ENCODE measurements around the gene EGFL8.

EGFL8 gene

GRCh38 chr6:32167154-32167760 lies 2.9 kb downstream of the EGFL8 start:
- Histone ChIP-seq H3K27ac (peak overlapping the region; percentile 81), H3K4me3 (ENCODE audit: low read depth, low read length) (no peak overlapping the region), H3K36me3 (peaks cover 62% of the 10 kb centered on the region), H3K27me3 (ENCODE audit: insufficient read depth, low read depth, severe bottlenecking) (no peaks in the 10 kb centered on the region), H3K9me3 (ENCODE audit: severe bottlenecking) (no peaks in the 10 kb centered on the region)
- TF ChIP-seq, protein P1, sequence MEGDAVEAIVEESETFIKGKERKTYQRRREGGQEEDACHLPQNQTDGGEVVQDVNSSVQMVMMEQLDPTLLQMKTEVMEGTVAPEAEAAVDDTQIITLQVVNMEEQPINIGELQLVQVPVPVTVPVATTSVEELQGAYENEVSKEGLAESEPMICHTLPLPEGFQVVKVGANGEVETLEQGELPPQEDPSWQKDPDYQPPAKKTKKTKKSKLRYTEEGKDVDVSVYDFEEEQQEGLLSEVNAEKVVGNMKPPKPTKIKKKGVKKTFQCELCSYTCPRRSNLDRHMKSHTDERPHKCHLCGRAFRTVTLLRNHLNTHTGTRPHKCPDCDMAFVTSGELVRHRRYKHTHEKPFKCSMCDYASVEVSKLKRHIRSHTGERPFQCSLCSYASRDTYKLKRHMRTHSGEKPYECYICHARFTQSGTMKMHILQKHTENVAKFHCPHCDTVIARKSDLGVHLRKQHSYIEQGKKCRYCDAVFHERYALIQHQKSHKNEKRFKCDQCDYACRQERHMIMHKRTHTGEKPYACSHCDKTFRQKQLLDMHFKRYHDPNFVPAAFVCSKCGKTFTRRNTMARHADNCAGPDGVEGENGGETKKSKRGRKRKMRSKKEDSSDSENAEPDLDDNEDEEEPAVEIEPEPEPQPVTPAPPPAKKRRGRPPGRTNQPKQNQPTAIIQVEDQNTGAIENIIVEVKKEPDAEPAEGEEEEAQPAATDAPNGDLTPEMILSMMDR (IDR thresholded peaks at IDR 0.05; ENCODE audit: low read depth, low read length): no peak
- no peak for DNase-seq

DNA sequence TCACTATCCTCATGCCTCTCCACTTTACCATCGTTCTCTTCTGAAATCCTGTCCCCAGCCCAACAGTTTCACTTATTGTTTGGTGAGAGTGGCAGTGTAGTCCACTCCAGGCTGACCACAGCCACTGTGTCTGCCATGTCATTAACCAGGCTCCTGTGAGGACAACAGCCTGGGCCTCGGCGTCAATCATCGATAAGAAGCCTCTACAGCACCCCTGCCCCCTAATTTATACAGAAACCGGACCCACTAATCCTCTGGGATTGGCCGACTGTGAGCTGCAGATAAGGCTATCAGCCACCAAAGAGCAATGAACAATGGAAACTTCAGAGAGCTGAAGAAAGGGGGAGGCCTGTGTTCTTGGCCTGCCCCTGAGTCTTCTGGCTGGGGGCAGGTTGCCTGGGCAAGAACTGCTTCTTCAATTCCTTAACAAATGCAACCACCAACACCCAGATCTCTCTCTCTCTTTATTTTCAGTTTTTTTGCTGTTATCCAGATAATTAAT lies 3.4 kb downstream of the EGFL8 start:
- peaks cover 57% of the 10 kb centered on the region for H3K36me3 ChIP-seq
- H3K9me3 ChIP-seq (ENCODE audit: severe bottlenecking): no peaks in the 10 kb centered on the region
- H3K27ac ChIP-seq: peak overlapping the region; percentile 81
- H3K4me3 ChIP-seq (ENCODE audit: low read depth, low read length): no peak overlapping the region
- DNase-seq: peak; percentile 83
- TF ChIP-seq, protein P1 (IDR thresholded peaks at IDR 0.05; ENCODE audit: low read depth, low read length): no peak
- H3K27me3 ChIP-seq (ENCODE audit: insufficient read depth, low read depth, severe bottlenecking): no peaks in the 10 kb centered on the region

GRCh38 chr6:32168350-32168749 lies 4.0 kb downstream of the EGFL8 start:
- DNase-seq: no peak
- H3K4me3 ChIP-seq (ENCODE audit: low read depth, low read length): no peak overlapping the region
- no peaks in the 10 kb centered on the region for H3K9me3 ChIP-seq (ENCODE audit: severe bottlenecking)
- H3K36me3 ChIP-seq: peaks cover 57% of the 10 kb centered on the region
- H3K27ac ChIP-seq: peak overlapping the region; percentile 81
- H3K27me3 ChIP-seq (ENCODE audit: insufficient read depth, low read depth, severe bottlenecking): no peaks in the 10 kb centered on the region
- TF ChIP-seq, protein P1 (IDR thresholded peaks at IDR 0.05; ENCODE audit: low read depth, low read length): no peak

DNA sequence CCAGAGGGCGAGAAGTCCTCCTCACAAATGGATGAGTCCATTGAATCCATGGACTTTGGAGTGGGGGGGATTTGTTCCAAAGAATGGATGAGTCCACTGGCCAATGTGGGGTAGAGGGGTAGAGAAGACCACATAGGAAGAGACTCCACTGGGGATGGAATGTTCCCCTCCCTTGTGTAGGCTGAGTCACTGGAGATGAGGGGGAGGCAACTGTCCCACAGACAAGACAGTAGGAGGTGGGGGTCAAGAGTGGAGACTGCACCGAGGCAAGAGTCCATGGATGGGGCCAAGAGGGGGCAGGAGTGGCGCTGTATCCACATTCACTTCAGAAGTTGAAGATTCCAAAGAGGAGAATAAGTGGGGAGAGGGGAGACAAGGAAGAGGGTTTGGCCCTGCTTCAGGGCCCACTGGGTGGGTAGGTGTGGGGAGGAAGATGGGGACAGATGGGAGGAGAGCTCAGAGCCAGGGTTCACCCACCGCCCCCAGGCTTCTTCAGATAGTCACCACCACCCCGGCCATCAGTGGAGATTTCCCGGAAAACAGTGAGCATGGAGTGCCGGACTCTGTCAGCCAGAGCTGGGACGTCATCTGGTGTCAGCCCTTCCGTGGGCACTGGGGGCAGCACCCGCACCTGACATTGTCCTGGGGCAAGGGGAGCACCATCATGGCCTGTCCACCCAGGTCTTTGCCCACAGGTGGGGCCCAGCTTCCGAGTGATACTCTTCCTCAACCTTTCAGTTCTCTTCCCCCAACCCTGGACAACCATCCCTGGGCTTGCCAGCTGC lies 4.6 kb downstream of the EGFL8 start:
- H3K27ac ChIP-seq: peak overlapping the region; percentile 81
- H3K36me3 ChIP-seq: peaks cover 57% of the 10 kb centered on the region
- no peak for DNase-seq
- TF ChIP-seq, protein P1 (IDR thresholded peaks at IDR 0.05; ENCODE audit: low read depth, low read length): peak; percentile 35
- H3K4me3 ChIP-seq (ENCODE audit: low read depth, low read length): no peak overlapping the region
- no peaks in the 10 kb centered on the region for H3K27me3 ChIP-seq (ENCODE audit: insufficient read depth, low read depth, severe bottlenecking)
- no peaks in the 10 kb centered on the region for H3K9me3 ChIP-seq (ENCODE audit: severe bottlenecking)

DNA sequence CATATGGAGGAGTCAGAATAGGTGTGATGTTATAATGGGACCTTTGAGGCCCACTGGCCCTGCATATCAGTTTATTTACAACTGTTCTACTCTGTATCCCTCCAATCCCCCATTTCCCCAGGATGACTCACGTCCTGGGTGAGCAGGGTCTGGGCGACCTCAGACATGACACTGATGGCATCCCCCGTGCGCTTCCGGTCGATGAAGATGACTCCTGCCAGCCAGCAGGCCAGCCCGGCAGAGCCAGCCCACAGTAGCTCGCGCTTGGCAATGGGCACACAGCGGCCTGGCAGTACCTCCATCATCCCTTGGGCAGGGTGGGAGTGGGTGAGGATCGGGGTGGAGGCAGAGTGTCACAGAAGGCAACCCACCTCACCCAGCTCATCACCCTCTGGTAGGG lies 5.9 kb downstream of the EGFL8 start:
- Histone ChIP-seq H3K27me3 (ENCODE audit: insufficient read depth, low read depth, severe bottlenecking) (no peaks in the 10 kb centered on the region), H3K9me3 (ENCODE audit: severe bottlenecking) (no peaks in the 10 kb centered on the region), H3K36me3 (peaks cover 57% of the 10 kb centered on the region), H3K27ac (no peak overlapping the region), H3K4me3 (ENCODE audit: low read depth, low read length) (no peak overlapping the region)
- DNase-seq: no peak
- TF ChIP-seq, protein P1 (IDR thresholded peaks at IDR 0.05; ENCODE audit: low read depth, low read length): no peak

All from WERI-Rb-1 (cell line).